Parathyroid adenoma (tissue), 2 donors: Measurements from ENCODE around the gene COL4A2.

Source experiments
- H2AFZ ChIP-seq: fragments of 300-600 bp; sonication (generic); one replicate; pipeline ENCODE4 v1.7.0; 2017; ENCODE audit warnings: antibody characterized with exemption, mild to moderate bottlenecking
- H3K27ac ChIP-seq: fragments of 300-600 bp; sonication (generic); one replicate; pipeline ENCODE4 v1.7.0; 2017
- H3K27me3 ChIP-seq: fragments of 300-600 bp; sonication (generic); one replicate; pipeline ENCODE4 v1.7.0; 2017; ENCODE audit warnings: low read length; ENCODE audit not compliant: control insufficient read depth, insufficient read depth
- H3K36me3 ChIP-seq: fragments of 300-600 bp; sonication (generic); one replicate; pipeline ENCODE4 v1.7.0; 2017; ENCODE audit warnings: low read length; ENCODE audit not compliant: control insufficient read depth, insufficient read depth
- H3K4me1 ChIP-seq: fragments of 300-600 bp; sonication (generic); one replicate; pipeline ENCODE4 v1.7.0; 2017; ENCODE audit warnings: control low read depth
- H3K4me2 ChIP-seq: fragments of 300-600 bp; sonication (generic); one replicate; pipeline ENCODE4 v1.7.0; 2017; ENCODE audit warnings: low read length
- H3K4me3 ChIP-seq: fragments of 300-600 bp; sonication (generic); one replicate; pipeline ENCODE4 v1.7.0; 2017; ENCODE audit warnings: low read depth, low read length
- H3K79me2 ChIP-seq: fragments of 300-600 bp; sonication (generic); one replicate; pipeline ENCODE4 v1.7.0; 2017; ENCODE audit warnings: control low read depth
- H3K9ac ChIP-seq: fragments of 300-600 bp; sonication (generic); one replicate; pipeline ENCODE4 v1.7.0; 2017; ENCODE audit warnings: mild to moderate bottlenecking
- H3K9me3 ChIP-seq: fragments of 300-600 bp; sonication (generic); one replicate; pipeline ENCODE4 v1.7.0; 2017; ENCODE audit warnings: low read length; ENCODE audit not compliant: control insufficient read depth
- CTCF ChIP-seq: fragments of 300-600 bp; sonication (generic); IDR thresholded peaks from one replicate; pipeline ENCODE4 v1.7.0; 2017; ENCODE audit warnings: antibody characterized with exemption, mild to moderate bottlenecking
- donor health status: primary hyperparathyroidism.

Gene COL4A2

GRCh38 chr13:110396476-110396875, 89.4 kb downstream of the COL4A2 start:
- H3K9ac ChIP-seq: no peak overlapping the region
- peak overlapping the region; percentile 59 for H3K27ac ChIP-seq
- no peak for TF ChIP-seq CTCF
- no peak overlapping the region for H2AFZ ChIP-seq
- H3K27me3 ChIP-seq: no peaks in the 10 kb centered on the region
- H3K9me3 ChIP-seq: no peaks in the 10 kb centered on the region
- no peak overlapping the region for H3K4me3 ChIP-seq
- H3K4me1 ChIP-seq: peaks cover 8% of the 10 kb centered on the region
- H3K79me2 ChIP-seq: no peaks in the 10 kb centered on the region
- H3K36me3 ChIP-seq: no peaks in the 10 kb centered on the region
- H3K4me2 ChIP-seq: no peak overlapping the region

DNA sequence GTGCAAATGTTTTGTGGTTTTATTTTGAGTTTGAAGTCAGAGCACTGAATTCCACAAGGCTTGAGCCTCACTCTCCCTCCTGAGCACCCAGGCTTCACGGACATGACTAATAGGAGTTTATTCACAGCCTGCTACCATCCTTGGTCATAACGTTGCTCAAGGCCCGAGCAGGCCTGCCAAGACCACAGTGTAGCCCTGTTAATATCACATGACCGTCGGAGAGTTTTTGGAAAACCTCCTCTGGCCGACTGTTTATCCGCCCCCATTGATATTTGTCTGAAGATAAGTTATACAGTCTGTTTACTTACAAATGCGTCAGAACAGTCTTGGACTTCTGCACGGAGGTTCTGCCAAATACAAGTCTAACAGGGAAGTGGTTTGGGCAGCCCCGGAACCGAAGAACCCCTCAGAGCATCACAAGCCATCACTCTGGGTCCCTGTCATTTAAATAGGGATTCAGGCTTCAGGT, 89.9 kb downstream of the COL4A2 start:
- Histone ChIP-seq H3K27me3 (no peaks in the 10 kb centered on the region), H3K79me2 (no peaks in the 10 kb centered on the region), H3K4me3 (no peak overlapping the region), H3K4me1 (peaks cover 8% of the 10 kb centered on the region), H3K27ac (peak overlapping the region; percentile 59), H3K36me3 (no peaks in the 10 kb centered on the region), H3K9me3 (no peaks in the 10 kb centered on the region), H2AFZ (no peak overlapping the region), H3K9ac (no peak overlapping the region), H3K4me2 (no peak overlapping the region)
- TF ChIP-seq CTCF: no peak

GRCh38 chr13:110397436-110398115, 90.5 kb downstream of the COL4A2 start:
- H2AFZ ChIP-seq: no peak overlapping the region
- H3K4me2 ChIP-seq: no peak overlapping the region
- no peaks in the 10 kb centered on the region for H3K9me3 ChIP-seq
- H3K79me2 ChIP-seq: no peaks in the 10 kb centered on the region
- no peaks in the 10 kb centered on the region for H3K27me3 ChIP-seq
- no peak for TF ChIP-seq CTCF
- H3K36me3 ChIP-seq: no peaks in the 10 kb centered on the region
- H3K9ac ChIP-seq: no peak overlapping the region
- no peak overlapping the region for H3K4me3 ChIP-seq
- peak overlapping the region; percentile 59 for H3K27ac ChIP-seq
- H3K4me1 ChIP-seq: peaks cover 8% of the 10 kb centered on the region

- H3K9me3 ChIP-seq: no peaks in the 10 kb centered on the region
- peaks cover 8% of the 10 kb centered on the region for H3K4me1 ChIP-seq
- H3K27ac ChIP-seq: peak overlapping the region; percentile 59
- H3K36me3 ChIP-seq: no peaks in the 10 kb centered on the region
- H3K27me3 ChIP-seq: no peaks in the 10 kb centered on the region
- H3K4me3 ChIP-seq: no peak overlapping the region
- H3K79me2 ChIP-seq: no peaks in the 10 kb centered on the region
- no peak for TF ChIP-seq CTCF
- H2AFZ ChIP-seq: no peak overlapping the region
- no peak overlapping the region for H3K9ac ChIP-seq
- peak overlapping the region; percentile 20 for H3K4me2 ChIP-seq
Observed at GRCh38 chr13:110398564-110399507, 91.8 kb downstream of the COL4A2 start.
